Measurements from ENCODE around the gene PPP1R3F. TPM values are rescaled to one million over a fixed set of nuclear protein-coding genes. Genes with fewer than 3 reads are reported as not detected.

PPP1R3F gene
- total RNA-seq, 4 donors from 2014 or later = 4.2 to 10.7 (median 8.0) TPM

- H3K36me3 ChIP-seq = peaks cover 0 to 13% (median 0%) of the 10 kb centered on the region in 3 donors
- no peaks in the 10 kb centered on the region for H3K4me1 ChIP-seq
- H3K4me3 ChIP-seq = no peak overlapping the region
- no peak for TF ChIP-seq POLR2A (IDR thresholded peaks at IDR 0.05)
- TF ChIP-seq CTCF (IDR thresholded peaks at IDR 0.05) = no peak
- no peaks in the 10 kb centered on the region for H3K27me3 ChIP-seq
- H3K9me3 ChIP-seq = no peaks in the 10 kb centered on the region
- intact Hi-C loops (cut with DNase I) = no loop called here
- no peak overlapping the region for H3K27ac ChIP-seq
- no CpG with 5 or more reads among the region's 4 CpGs for WGBS, 2 donors
- DNase-seq = no peak
Observed at GRCh38 chrX:49286581-49286980, 17.0 kb downstream of the PPP1R3F start.

GRCh38 chrX:49287665-49288064, 18.1 kb downstream of the PPP1R3F start:
- Histone ChIP-seq H3K27me3 (no peaks in the 10 kb centered on the region), H3K27ac (no peak overlapping the region), H3K36me3 (peaks cover 0 to 13% (median 0%) of the 10 kb centered on the region in 3 donors), H3K4me1 (peaks cover 0 to 5% (median 0%) of the 10 kb centered on the region in 3 donors), H3K9me3 (no peaks in the 10 kb centered on the region), H3K4me3 (no peak overlapping the region)
- TF ChIP-seq CTCF (IDR thresholded peaks at IDR 0.05) = no peak
- TF ChIP-seq POLR2A (IDR thresholded peaks at IDR 0.05) = no peak
- intact Hi-C loops (cut with DNase I) = no loop called here
- no peak for DNase-seq
- 71% methylated on average over 1 of the region's 1 CpG; no CpG with 5 or more reads in 1 of the 2 donors for WGBS, 2 donors

- Histone ChIP-seq H3K27ac (no peak overlapping the region), H3K27me3 (no peaks in the 10 kb centered on the region), H3K4me1 (peaks cover 0 to 5% (median 0%) of the 10 kb centered on the region in 3 donors), H3K36me3 (peaks cover 0 to 13% (median 0%) of the 10 kb centered on the region in 3 donors), H3K4me3 (no peak overlapping the region), H3K9me3 (no peaks in the 10 kb centered on the region)
- 64% methylated on average over 4 of the region's 7 CpGs; no CpG with 5 or more reads in 1 of the 2 donors for WGBS, 2 donors
- no peak for TF ChIP-seq POLR2A (IDR thresholded peaks at IDR 0.05)
- TF ChIP-seq CTCF (IDR thresholded peaks at IDR 0.05) = no peak
- intact Hi-C loops (cut with DNase I) = loop anchor here (10.0 kb wide), 1 partner anchor 465 kb away; no protein-coding TSS in a partner anchor
- no peak for DNase-seq
Observed at GRCh38 chrX:49290215-49290614, 20.6 kb downstream of the PPP1R3F start.

GRCh38 chrX:49291615-49292337, 22.2 kb downstream of the PPP1R3F start:
- Histone ChIP-seq H3K9me3 (no peaks in the 10 kb centered on the region), H3K27me3 (no peaks in the 10 kb centered on the region), H3K27ac (no peak overlapping the region), H3K36me3 (no peaks in the 10 kb centered on the region), H3K4me1 (peaks cover 0 to 5% (median 0%) of the 10 kb centered on the region in 3 donors), H3K4me3 (no peak overlapping the region)
- 19 to 37% methylated on average over 6 to 7 of the region's 11 CpGs for WGBS, 2 donors
- intact Hi-C loops (cut with DNase I) = loop anchor here (10.0 kb wide), 1 partner anchor 463 kb away; no protein-coding TSS in a partner anchor
- TF ChIP-seq CTCF (IDR thresholded peaks at IDR 0.05) = peak; percentile 35 to 65 (median 59)
- no peak for TF ChIP-seq POLR2A (IDR thresholded peaks at IDR 0.05)
- DNase-seq = no peak

Data from esophagus squamous epithelium (tissue), 5 donors.